SK-N-SH (cell line): ENCODE measurements around the gene HECW1. TPM values are rescaled to one million over a fixed set of nuclear protein-coding genes. Genes with fewer than 3 reads are reported as not detected.
A peak's percentile ranks its signal among the peaks of the same experiment; 100 is the strongest.

Experiments
- CTCF ChIA-PET: fragments of 300-600, 350-600 bp; formaldehyde crosslinking; extraction: SDS; loops from one replicate; lab custom pipeline; 2021; lab: Yijun Ruan, JAX
- POLR2A ChIA-PET: fragments of 350-600 bp; sonication (Branson Sonifier 250); formaldehyde crosslinking; extraction: SDS; loops from one replicate; lab custom pipeline; 2020; ENCODE audit warnings: antibody characterized with exemption, inconsistent platforms; lab: Yijun Ruan, JAX
- DNase-seq: peaks from one replicate; pipeline ENCODE4 v3.0.0; 2012
- H2AFZ ChIP-seq: fragments of 200-600 bp; sonication (generic); 2 replicates; pipeline ENCODE4 v1.8.1; 2016; ENCODE audit warnings: antibody characterized with exemption, mild to moderate bottlenecking, low read depth
- H3F3A ChIP-seq: fragments of 200-600 bp; sonication (generic); replicated peaks from 2 replicates; pipeline ENCODE3; 2016; ENCODE audit warnings: antibody characterized with exemption, mild to moderate bottlenecking; ENCODE audit not compliant: insufficient read depth
- H3K27ac ChIP-seq, 2 experiments: fragments of 200-500 bp in 1 of 2; fragments of 200-600 bp in 1 of 2; sonication (Bioruptor generic) in 1 of 2; sonication (generic), shearing (Covaris generic) in 1 of 2; 2 replicates each; pipeline versions ENCODE4 v1.5.1 to v1.6.1; 2014 to 2016; ENCODE audit warnings: low read depth in 2 of 2, inconsistent platforms in 1 of 2, low read length in 1 of 2, mild to moderate bottlenecking in 1 of 2, mixed read lengths in 1 of 2
- H3K27me3 ChIP-seq: fragments of 200-600 bp; sonication (generic), shearing (Covaris generic); 2 replicates; pipeline ENCODE4 v1.6.1; 2016; ENCODE audit warnings: mixed run types; ENCODE audit not compliant: insufficient read depth
- H3K36me3 ChIP-seq, 2 experiments: fragments of 200-500 bp in 1 of 2; fragments of 200-600 bp in 1 of 2; sonication (Bioruptor generic) in 1 of 2; sonication (generic) in 1 of 2; replicated peaks in 1 of 2; 2 replicates each; pipeline versions ENCODE3 to v1.5.1; 2014 to 2016; ENCODE audit warnings: low read length in 1 of 2, mild to moderate bottlenecking in 1 of 2; ENCODE audit not compliant: insufficient read depth in 2 of 2, control insufficient read depth in 1 of 2
- H3K4me1 ChIP-seq, 2 experiments: fragments of 200-500 bp in 1 of 2; fragments of 200-600 bp in 1 of 2; sonication (Bioruptor generic) in 1 of 2; sonication (generic), shearing (Covaris generic) in 1 of 2; 2 replicates each; pipeline versions ENCODE4 v1.5.1 to v1.6.1; 2014 to 2016; ENCODE audit warnings: low read depth in 1 of 2, low read length in 1 of 2, mixed run types in 1 of 2; ENCODE audit not compliant: insufficient read depth in 2 of 2, control insufficient read depth in 1 of 2
- H3K4me2 ChIP-seq: fragments of 200-600 bp; sonication (generic), shearing (Covaris generic); 2 replicates; pipeline ENCODE4 v1.6.1; 2017; ENCODE audit warnings: mixed run types
- H3K4me3 ChIP-seq, 2 experiments: fragments of 200-500 bp in 1 of 2; fragments of 200-600 bp in 1 of 2; sonication (Bioruptor generic) in 1 of 2; sonication (generic), shearing (Covaris generic) in 1 of 2; 2 replicates each; pipeline versions ENCODE4 v1.5.1 to v1.8.1; 2014 to 2016; ENCODE audit warnings: low read depth in 2 of 2, inconsistent platforms in 1 of 2, low read length in 1 of 2, mild to moderate bottlenecking in 1 of 2, mixed read lengths in 1 of 2, moderate library complexity in 1 of 2
- H3K79me2 ChIP-seq: fragments of 200-600 bp; sonication (generic); 2 replicates; pipeline ENCODE4 v1.8.1; 2017; ENCODE audit warnings: mild to moderate bottlenecking; ENCODE audit not compliant: insufficient read depth
- H3K9ac ChIP-seq: fragments of 200-600 bp; sonication (generic); 2 replicates; pipeline ENCODE4 v1.6.1; 2017; ENCODE audit warnings: mixed run types
- H3K9me2 ChIP-seq: fragments of 200-600 bp; sonication (generic); 2 replicates; pipeline ENCODE4 v1.6.1; 2017; ENCODE audit warnings: mixed run types
- H3K9me3 ChIP-seq: fragments of 200-600 bp; sonication (generic); 2 replicates; pipeline ENCODE4 v1.6.1; 2017; ENCODE audit warnings: mixed run types, mild to moderate bottlenecking, moderate library complexity
- H4K20me1 ChIP-seq: fragments of 200-600 bp; sonication (generic); 2 replicates; pipeline ENCODE4 v1.6.1; 2017; ENCODE audit warnings: mild to moderate bottlenecking, mixed run types; ENCODE audit not compliant: insufficient read depth
- CHD2 ChIP-seq: fragments of 150-350 bp; IDR thresholded peaks from 2 replicates; pipeline ENCODE4 v1.6.1; 2018; ENCODE audit warnings: low read length; ENCODE audit not compliant: partially characterized antibody
- FOSL2 ChIP-seq: IDR thresholded peaks from 2 replicates; pipeline ENCODE4 v1.4.0; 2012; ENCODE audit warnings: low read depth, mild to moderate bottlenecking, moderate library complexity, borderline replicate concordance
- FOXM1 ChIP-seq: IDR thresholded peaks from 2 replicates; pipeline ENCODE4 v1.4.0; 2012; ENCODE audit warnings: low read depth, mild to moderate bottlenecking
- GABPA ChIP-seq: IDR thresholded peaks from 2 replicates; pipeline ENCODE4 v1.4.0; 2012; ENCODE audit warnings: low read depth, mild to moderate bottlenecking
- GATA2 ChIP-seq: sonication (generic); formaldehyde crosslinking; IDR thresholded peaks from 2 replicates; pipeline ENCODE4 v1.5.0; 2020; ENCODE audit warnings: mild to moderate bottlenecking, missing genetic modification reagents
- JUND ChIP-seq: IDR thresholded peaks from 2 replicates; pipeline ENCODE4 v1.4.0; 2012
- NFIC ChIP-seq: IDR thresholded peaks from 2 replicates; pipeline ENCODE4 v1.4.0; 2012; ENCODE audit warnings: borderline replicate concordance
- NRF1 ChIP-seq: IDR thresholded peaks from 2 replicates; pipeline ENCODE4 v1.6.1; 2012; ENCODE audit warnings: low read depth, mild to moderate bottlenecking, low read length
- RAD21 ChIP-seq: IDR thresholded peaks from 2 replicates; pipeline ENCODE4 v1.6.1; 2012; ENCODE audit warnings: mild to moderate bottlenecking, low read length
- SMC3 ChIP-seq: IDR thresholded peaks from 2 replicates; pipeline ENCODE4 v1.6.1; 2012; ENCODE audit warnings: low read depth, low read length, improper control_type of control experiment
- TCF12 ChIP-seq: IDR thresholded peaks from 2 replicates; pipeline ENCODE4 v1.4.0; 2012
- WGBS: methylation state at CpG from one replicate; pipeline ENCODE4 v1.1.6; 2017; ENCODE audit warnings: low lambda C conversion rate; 5-methylcytosine and 5-hydroxymethylcytosine counted together
- polyA plus RNA-seq, 3 experiments: library from polyadenylated mRNA; depleted of rRNA; stranded (reverse); fragments of >200 nt; gene quantifications; 2 replicates each; pipeline ENCODE4 v1.2.3, GENCODE V29; 2012
- TF ChIP-seq, protein P1 (sequence below): fragments of 200-600 bp; sonication (generic); IDR thresholded peaks from 2 replicates; pipeline ENCODE4 v1.6.1; 2017; ENCODE audit warnings: antibody characterized with exemption, mild to moderate bottlenecking, moderate library complexity
- TF ChIP-seq, protein P2 (sequence below): IDR thresholded peaks from 2 replicates; pipeline ENCODE4; 2012
- TF ChIP-seq, protein P3 (sequence below): IDR thresholded peaks from 2 replicates; pipeline ENCODE4 v1.4.0; 2012; ENCODE audit warnings: low read depth, borderline replicate concordance
- TF ChIP-seq, protein P4 (sequence below): fragments of 150-350 bp; IDR thresholded peaks from 2 replicates; pipeline ENCODE4 v1.6.1; 2016; ENCODE audit warnings: mild to moderate bottlenecking, low read depth, low read length

The HECW1 gene
- polyA plus RNA-seq (2012; rRNA removed), result not detected in 2 replicates
- polyA plus RNA-seq (2012; cell fraction: cytosol; rRNA removed), result not detected in 2 replicates
- polyA plus RNA-seq (2012; cell fraction: nucleus; rRNA removed), result 0.01 TPM in 1 of 2 replicates, not detected in the other

DNA sequence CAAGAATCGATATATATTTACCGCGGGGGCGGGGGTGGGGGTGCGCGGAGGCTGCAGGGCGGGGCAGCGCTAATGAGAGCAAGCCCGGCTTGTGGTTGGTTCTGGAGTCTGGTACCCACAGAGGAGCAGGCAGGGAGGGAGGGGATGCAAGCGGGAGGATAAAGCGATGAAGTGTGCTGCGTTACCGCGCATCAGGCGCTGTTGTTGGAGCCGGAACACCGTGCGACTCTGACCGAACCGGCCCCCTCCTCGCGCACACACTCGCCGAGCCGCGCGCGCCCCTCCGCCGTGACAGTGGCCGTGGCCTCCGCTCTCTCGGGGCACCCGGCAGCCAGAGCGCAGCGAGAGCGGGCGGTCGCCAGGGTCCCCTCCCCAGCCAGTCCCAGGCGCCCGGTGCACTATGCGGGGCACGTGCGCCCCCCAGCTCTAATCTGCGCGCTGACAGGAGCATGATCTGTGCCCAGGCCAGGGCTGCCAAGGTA is at the start of gene HECW1:
TSS of gene HECW1 (plus strand) at position 189 of the 482 bp plus-strand sequence. CDS start 131,259 bp downstream, outside the sequence.
- H3K4me3 ChIP-seq, result no peak within 1 kb of the TSS
- H3K4me2 ChIP-seq, result peak within 1 kb of the TSS; percentile 61; the same call in 1 of the 2 replicates
- no peak within 1 kb of the TSS for H3K9ac ChIP-seq
- no peaks in the 10 kb centered on the region for H4K20me1 ChIP-seq
- no peak within 1 kb of the TSS for H3K27ac ChIP-seq
- H3F3A ChIP-seq, result no peaks in the 10 kb centered on the region
- no peaks in the 10 kb centered on the region for H3K9me2 ChIP-seq
- no peaks in the 10 kb centered on the region; a peak in 1 of 4 replicates for H3K4me1 ChIP-seq
- no peaks in the 10 kb centered on the region for H3K36me3 ChIP-seq
- TF ChIP-seq JUND, result no peak
- H3K27me3 ChIP-seq, result peaks cover 73% of the 10 kb centered on the region
- ChIA-PET CTCF (no interaction called here), POLR2A (interaction anchor here (0.6 kb wide), 1 partner anchor 180 kb away, joined by 3 read pairs; no protein-coding TSS in a partner anchor)
- peak within 1 kb of the TSS; percentile 35; the same call in 1 of the 2 replicates for H2AFZ ChIP-seq
- 7% methylated on average over 25 of the region's 46 CpGs for whole genome bisulfite sequencing
- DNase-seq, result no peak
- no peaks in the 10 kb centered on the region for H3K79me2 ChIP-seq
- H3K9me3 ChIP-seq, result no peaks in the 10 kb centered on the region

DNA sequence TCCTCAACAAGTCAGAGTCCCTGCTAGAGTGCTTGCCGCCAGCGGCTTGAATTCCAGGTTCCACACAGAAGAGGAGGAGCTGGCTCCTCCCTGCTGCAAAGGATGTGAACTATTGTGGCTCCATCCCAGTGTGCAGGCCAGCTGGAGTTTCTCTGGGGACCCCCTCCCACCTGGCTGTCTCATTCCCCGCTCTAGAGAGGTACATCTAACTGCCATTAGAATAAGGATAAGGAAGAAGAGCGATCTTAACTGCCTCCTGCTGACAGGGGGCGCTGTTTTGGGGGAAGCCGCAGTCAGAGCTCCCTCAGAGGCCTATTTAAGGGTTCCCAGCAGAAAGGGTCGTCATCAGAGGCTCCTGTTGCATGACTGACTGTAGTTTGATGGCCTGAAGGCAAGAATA is 40.8 kb upstream of the HECW1 start:
- Histone ChIP-seq H3K9ac (no peak overlapping the region), H3K4me2 (no peak overlapping the region), H3K27ac (no peak overlapping the region), H3K36me3 (no peaks in the 10 kb centered on the region), H3K9me3 (no peaks in the 10 kb centered on the region), H3K4me1 (no peaks in the 10 kb centered on the region), H2AFZ (no peak overlapping the region), H3K79me2 (no peaks in the 10 kb centered on the region), H3F3A (no peaks in the 10 kb centered on the region), H3K4me3 (no peak overlapping the region; a peak in 1 of 4 replicates), H3K9me2 (no peaks in the 10 kb centered on the region), H3K27me3 (peaks cover 23% of the 10 kb centered on the region), H4K20me1 (no peaks in the 10 kb centered on the region)
- DNase-seq, result peak; percentile 19
- POLR2A ChIA-PET, result no interaction called here
- CTCF ChIA-PET, result interaction anchor here (0.6 to 1.8 kb wide), 8 partner anchors 8 to 511 kb away, joined by 3 to 9 read pairs (median 4); partner anchors contain the start of gene STK17A
- WGBS, result 31% methylated on average over 7 of the region's 7 CpGs
- TF ChIP-seq, protein P1, sequence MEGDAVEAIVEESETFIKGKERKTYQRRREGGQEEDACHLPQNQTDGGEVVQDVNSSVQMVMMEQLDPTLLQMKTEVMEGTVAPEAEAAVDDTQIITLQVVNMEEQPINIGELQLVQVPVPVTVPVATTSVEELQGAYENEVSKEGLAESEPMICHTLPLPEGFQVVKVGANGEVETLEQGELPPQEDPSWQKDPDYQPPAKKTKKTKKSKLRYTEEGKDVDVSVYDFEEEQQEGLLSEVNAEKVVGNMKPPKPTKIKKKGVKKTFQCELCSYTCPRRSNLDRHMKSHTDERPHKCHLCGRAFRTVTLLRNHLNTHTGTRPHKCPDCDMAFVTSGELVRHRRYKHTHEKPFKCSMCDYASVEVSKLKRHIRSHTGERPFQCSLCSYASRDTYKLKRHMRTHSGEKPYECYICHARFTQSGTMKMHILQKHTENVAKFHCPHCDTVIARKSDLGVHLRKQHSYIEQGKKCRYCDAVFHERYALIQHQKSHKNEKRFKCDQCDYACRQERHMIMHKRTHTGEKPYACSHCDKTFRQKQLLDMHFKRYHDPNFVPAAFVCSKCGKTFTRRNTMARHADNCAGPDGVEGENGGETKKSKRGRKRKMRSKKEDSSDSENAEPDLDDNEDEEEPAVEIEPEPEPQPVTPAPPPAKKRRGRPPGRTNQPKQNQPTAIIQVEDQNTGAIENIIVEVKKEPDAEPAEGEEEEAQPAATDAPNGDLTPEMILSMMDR, result peak; percentile 62
- TF ChIP-seq SMC3 (peak; percentile 27; the same call in 1 of the 2 replicates), NFIC (no peak), TCF12 (no peak), RAD21 (peak; percentile 30; the same call in 1 of the 2 replicates), FOXM1 (no peak)

DNA sequence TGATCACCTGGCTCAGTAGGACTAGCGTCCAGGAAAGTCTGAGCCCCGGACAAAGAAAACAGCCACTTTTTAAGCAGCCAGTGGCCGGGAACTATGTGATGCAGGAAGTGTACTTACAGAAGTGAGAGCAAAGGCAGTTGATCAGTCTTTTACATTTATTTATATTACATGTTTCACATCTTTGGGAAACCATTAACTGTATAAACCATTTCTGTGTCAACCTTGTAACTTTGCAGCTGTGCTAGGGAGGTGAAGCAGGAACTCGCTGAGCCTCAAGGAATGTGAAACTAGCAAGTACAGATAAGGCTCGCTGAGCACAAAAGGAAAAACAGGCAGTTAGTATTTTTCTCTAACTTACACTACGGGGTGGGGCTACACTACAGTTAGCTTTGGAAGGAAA is 39.9 kb upstream of the HECW1 start:
- H3K4me1 ChIP-seq, result no peaks in the 10 kb centered on the region
- ChIA-PET POLR2A (no interaction called here), CTCF (no interaction called here)
- H3K27me3 ChIP-seq, result peaks cover 23% of the 10 kb centered on the region
- no peak overlapping the region for H3K4me3 ChIP-seq
- H3K79me2 ChIP-seq, result no peaks in the 10 kb centered on the region
- no peaks in the 10 kb centered on the region for H3K9me3 ChIP-seq
- no peak overlapping the region for H3K4me2 ChIP-seq
- H3K9ac ChIP-seq, result no peak overlapping the region
- no peaks in the 10 kb centered on the region for H3K36me3 ChIP-seq
- DNase-seq, result no peak
- H3K9me2 ChIP-seq, result no peaks in the 10 kb centered on the region
- no peaks in the 10 kb centered on the region for H4K20me1 ChIP-seq
- no peak overlapping the region for H3K27ac ChIP-seq
- 0 out of 2 replicates have a peak overlapping the region, but pooled peaks have one; percentile 12 for H2AFZ ChIP-seq
- H3F3A ChIP-seq, result no peaks in the 10 kb centered on the region
- 32% methylated on average over 6 of the region's 6 CpGs for WGBS
- TF ChIP-seq JUND (no peak), GABPA (no peak), CHD2 (no peak), NRF1 (no peak), FOSL2 (no peak), GATA2 (CRISPR knock-in tag) (no peak)
- TF ChIP-seq, protein P2, sequence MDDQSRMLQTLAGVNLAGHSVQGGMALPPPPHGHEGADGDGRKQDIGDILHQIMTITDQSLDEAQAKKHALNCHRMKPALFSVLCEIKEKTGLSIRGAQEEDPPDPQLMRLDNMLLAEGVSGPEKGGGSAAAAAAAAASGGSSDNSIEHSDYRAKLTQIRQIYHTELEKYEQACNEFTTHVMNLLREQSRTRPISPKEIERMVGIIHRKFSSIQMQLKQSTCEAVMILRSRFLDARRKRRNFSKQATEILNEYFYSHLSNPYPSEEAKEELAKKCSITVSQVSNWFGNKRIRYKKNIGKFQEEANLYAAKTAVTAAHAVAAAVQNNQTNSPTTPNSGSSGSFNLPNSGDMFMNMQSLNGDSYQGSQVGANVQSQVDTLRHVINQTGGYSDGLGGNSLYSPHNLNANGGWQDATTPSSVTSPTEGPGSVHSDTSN, result no peak
- TF ChIP-seq, protein P3, sequence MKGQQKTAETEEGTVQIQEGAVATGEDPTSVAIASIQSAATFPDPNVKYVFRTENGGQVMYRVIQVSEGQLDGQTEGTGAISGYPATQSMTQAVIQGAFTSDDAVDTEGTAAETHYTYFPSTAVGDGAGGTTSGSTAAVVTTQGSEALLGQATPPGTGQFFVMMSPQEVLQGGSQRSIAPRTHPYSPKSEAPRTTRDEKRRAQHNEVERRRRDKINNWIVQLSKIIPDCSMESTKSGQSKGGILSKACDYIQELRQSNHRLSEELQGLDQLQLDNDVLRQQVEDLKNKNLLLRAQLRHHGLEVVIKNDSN, result no peak
- TF ChIP-seq, protein P4, sequence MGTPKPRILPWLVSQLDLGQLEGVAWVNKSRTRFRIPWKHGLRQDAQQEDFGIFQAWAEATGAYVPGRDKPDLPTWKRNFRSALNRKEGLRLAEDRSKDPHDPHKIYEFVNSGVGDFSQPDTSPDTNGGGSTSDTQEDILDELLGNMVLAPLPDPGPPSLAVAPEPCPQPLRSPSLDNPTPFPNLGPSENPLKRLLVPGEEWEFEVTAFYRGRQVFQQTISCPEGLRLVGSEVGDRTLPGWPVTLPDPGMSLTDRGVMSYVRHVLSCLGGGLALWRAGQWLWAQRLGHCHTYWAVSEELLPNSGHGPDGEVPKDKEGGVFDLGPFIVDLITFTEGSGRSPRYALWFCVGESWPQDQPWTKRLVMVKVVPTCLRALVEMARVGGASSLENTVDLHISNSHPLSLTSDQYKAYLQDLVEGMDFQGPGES, result no peak
